ENCODE measurements around the gene C1orf210. TPM values are rescaled to one million over a fixed set of nuclear protein-coding genes. Genes with fewer than 3 reads are reported as not detected.

Gene C1orf210
- total RNA-seq, 1 experiment from 2014 or later = 16.8 TPM

GRCh38 chr1:43314233-43314632, 28.9 kb upstream of the C1orf210 start:
- no peak for TF ChIP-seq CTCF (IDR thresholded peaks at IDR 0.05; ENCODE audit: unreplicated experiment)
- DNase-seq = no peak
- CTCF ChIA-PET = no interaction called here
- no TSS peak for BruUV-seq (replicated peaks)
- Mint-ChIP-seq H3K27me3 (ENCODE audit: unreplicated experiment) (peaks cover 34% of the 10 kb centered on the region), H3K36me3 (ENCODE audit: insufficient read depth, unreplicated experiment) (peaks cover 5% of the 10 kb centered on the region), H3K9me3 (ENCODE audit: low read depth, unreplicated experiment) (no peaks in the 10 kb centered on the region), H3K4me1 (ENCODE audit: low read depth, unreplicated experiment) (no peaks in the 10 kb centered on the region), H3K4me3 (ENCODE audit: low read depth, unreplicated experiment) (no peak overlapping the region), H3K27ac (ENCODE audit: unreplicated experiment) (no peak overlapping the region)
- intact Hi-C loops (cut with micrococcal nuclease; ENCODE audit: unreplicated experiment) = no loop called here

- intact Hi-C loops (cut with micrococcal nuclease; ENCODE audit: unreplicated experiment) = no loop called here
- Mint-ChIP-seq H3K36me3 (ENCODE audit: insufficient read depth, unreplicated experiment) (peaks cover 5% of the 10 kb centered on the region), H3K4me1 (ENCODE audit: low read depth, unreplicated experiment) (no peaks in the 10 kb centered on the region), H3K27ac (ENCODE audit: unreplicated experiment) (no peak overlapping the region), H3K27me3 (ENCODE audit: unreplicated experiment) (peaks cover 34% of the 10 kb centered on the region), H3K9me3 (ENCODE audit: low read depth, unreplicated experiment) (no peaks in the 10 kb centered on the region), H3K4me3 (ENCODE audit: low read depth, unreplicated experiment) (no peak overlapping the region)
- no TSS peak for BruUV-seq (replicated peaks)
- no peak for DNase-seq
- CTCF ChIA-PET = no interaction called here
- no peak for TF ChIP-seq CTCF (IDR thresholded peaks at IDR 0.05; ENCODE audit: unreplicated experiment)
These were observed 28.4 kb upstream of the C1orf210 start for GRCh38 chr1:43313771-43314170.

- no peaks in the 10 kb centered on the region for H3K4me1 Mint-ChIP-seq (ENCODE audit: low read depth, unreplicated experiment)
- no peak overlapping the region for H3K4me3 Mint-ChIP-seq (ENCODE audit: low read depth, unreplicated experiment)
- CTCF ChIA-PET = no interaction called here
- intact Hi-C loops (cut with micrococcal nuclease; ENCODE audit: unreplicated experiment) = no loop called here
- no TSS peak for BruUV-seq (replicated peaks)
- H3K27me3 Mint-ChIP-seq (ENCODE audit: unreplicated experiment) = peaks cover 38% of the 10 kb centered on the region
- H3K27ac Mint-ChIP-seq (ENCODE audit: unreplicated experiment) = no peak overlapping the region
- H3K36me3 Mint-ChIP-seq (ENCODE audit: insufficient read depth, unreplicated experiment) = peaks cover 5% of the 10 kb centered on the region
- no peaks in the 10 kb centered on the region for H3K9me3 Mint-ChIP-seq (ENCODE audit: low read depth, unreplicated experiment)
- no peak for TF ChIP-seq CTCF (IDR thresholded peaks at IDR 0.05; ENCODE audit: unreplicated experiment)
- DNase-seq = no peak
These were observed 27.5 kb upstream of the C1orf210 start for GRCh38 chr1:43312663-43313515.

- intact Hi-C loops (cut with micrococcal nuclease; ENCODE audit: unreplicated experiment) = no loop called here
- no TSS peak for BruUV-seq (replicated peaks)
- H3K4me3 Mint-ChIP-seq (ENCODE audit: low read depth, unreplicated experiment) = no peak overlapping the region
- no peaks in the 10 kb centered on the region for H3K4me1 Mint-ChIP-seq (ENCODE audit: low read depth, unreplicated experiment)
- H3K27ac Mint-ChIP-seq (ENCODE audit: unreplicated experiment) = no peak overlapping the region
- no peak for DNase-seq
- CTCF ChIA-PET = interaction anchor here (0.7 kb wide), 1 partner anchor 363 kb away, joined by 3 read pairs; no protein-coding TSS in a partner anchor
- peaks cover 37% of the 10 kb centered on the region for H3K27me3 Mint-ChIP-seq (ENCODE audit: unreplicated experiment)
- H3K36me3 Mint-ChIP-seq (ENCODE audit: insufficient read depth, unreplicated experiment) = peaks cover 5% of the 10 kb centered on the region
- no peak for TF ChIP-seq CTCF (IDR thresholded peaks at IDR 0.05; ENCODE audit: unreplicated experiment)
- no peaks in the 10 kb centered on the region for H3K9me3 Mint-ChIP-seq (ENCODE audit: low read depth, unreplicated experiment)
These were observed 26.8 kb upstream of the C1orf210 start for GRCh38 chr1:43312212-43312623.
